ENCODE data around the gene PRR14L.
"Not testable (repeated sequence)": the region's sequence is repeated elsewhere in the genome, so short reads cannot be mapped to it uniquely, and the experiment has no call there.

The PRR14L gene

DNA sequence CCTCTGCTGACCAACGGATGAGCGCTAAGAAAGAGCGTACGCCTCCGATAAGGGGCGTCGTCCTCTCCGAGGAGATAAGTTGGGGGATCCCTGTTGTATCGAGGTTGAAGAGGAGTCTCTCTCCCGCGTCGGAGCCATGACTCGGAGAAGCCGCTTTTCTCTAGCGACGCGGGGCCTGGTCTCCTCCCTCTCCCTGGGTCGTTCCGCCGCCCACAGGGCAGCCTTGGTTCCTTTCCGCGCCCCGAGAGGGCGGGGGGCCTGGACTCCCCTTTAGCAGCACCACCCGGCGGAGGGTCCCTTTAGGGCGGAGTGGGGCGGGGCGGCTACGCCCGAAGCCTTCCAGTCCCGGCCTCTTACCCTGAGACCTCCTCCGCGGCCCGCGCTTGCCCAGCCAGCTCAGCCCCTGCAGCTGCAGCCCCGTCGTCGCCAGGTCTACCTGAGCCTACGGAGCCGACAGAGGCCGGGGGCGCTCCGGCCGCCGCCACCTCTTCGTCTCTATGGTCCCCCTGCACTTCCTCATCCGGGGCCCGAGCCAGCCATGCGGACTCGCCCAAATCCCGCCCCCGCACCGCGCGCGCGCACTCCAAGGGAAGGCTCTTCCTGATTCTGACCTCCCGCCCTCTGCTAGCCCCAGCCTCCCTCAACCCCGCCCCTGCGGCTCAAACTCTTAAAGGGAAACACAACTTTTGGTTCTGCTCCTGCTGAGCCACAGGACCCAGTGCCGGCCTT, at the start of gene PRR14L:
Gene PRR14L (minus strand): TSS at position 497 of the 729 bp plus-strand sequence. CDS start 11,272 bp downstream, outside the sequence.
- peak; percentile 97 for DNase-seq (ENCODE audit: low spot score)

DNA sequence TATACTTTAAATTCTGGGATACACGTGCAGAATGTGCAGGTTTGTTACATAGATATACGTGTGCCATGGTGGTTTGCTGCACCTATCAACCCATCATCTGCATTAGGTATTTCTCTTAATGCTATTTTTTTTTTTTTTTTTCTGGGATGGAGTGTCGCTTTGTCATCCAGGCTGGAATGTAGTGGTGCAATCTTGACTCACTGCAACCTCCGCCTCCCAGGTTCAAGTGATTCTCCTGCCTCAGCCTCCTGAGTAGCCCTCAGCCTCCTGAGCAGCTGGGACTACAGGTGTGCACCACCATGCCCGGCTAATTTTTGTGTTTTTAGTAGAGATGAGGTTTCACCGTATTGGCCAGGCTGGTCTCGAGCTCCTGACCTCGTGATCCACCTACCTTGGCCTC, 49.4 kb upstream of the PRR14L start:
- not testable (repeated sequence) for DNase-seq (ENCODE audit: low spot score)

DNA sequence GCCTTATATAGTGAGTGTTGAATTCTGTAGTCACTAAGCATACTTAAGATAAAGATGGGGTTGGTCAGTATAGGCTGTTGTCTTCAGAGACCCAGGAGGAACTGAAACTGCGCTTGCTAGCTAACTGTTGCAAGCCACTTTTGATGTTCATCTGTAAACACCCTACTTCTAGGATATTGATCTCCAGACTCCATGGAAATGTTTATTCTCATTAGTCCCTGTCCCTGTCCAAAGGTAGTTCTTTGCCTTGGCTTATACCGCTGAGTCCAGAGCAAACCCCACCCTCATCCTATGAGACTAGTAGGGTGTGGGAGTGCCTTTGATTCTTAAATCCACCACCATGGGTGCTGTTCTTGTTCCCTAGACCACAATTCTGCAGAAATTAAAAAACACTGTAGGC, 40.3 kb upstream of the PRR14L start:
- peak; percentile 29 for DNase-seq (ENCODE audit: low spot score)

DNA sequence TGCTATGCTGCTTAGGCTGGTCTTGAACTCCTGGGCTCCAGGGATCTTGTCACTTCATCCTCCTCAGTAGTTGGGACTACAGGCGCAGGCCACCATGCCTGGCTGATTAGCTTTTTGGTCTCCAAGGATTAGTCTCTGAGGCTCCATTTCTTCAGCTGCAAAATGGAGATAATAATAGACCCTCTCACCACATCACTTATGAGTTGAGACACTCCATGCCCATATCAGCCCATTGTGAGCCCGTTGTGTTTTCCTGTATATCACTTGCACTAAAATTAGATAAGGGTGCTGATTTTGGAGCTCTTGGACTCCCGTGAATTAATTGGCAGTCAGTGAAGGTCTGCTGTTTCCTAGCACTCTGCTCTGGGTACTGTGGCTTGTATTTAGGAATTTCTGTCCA, 39.9 kb upstream of the PRR14L start:
- DNase-seq (ENCODE audit: low spot score): no peak

DNA sequence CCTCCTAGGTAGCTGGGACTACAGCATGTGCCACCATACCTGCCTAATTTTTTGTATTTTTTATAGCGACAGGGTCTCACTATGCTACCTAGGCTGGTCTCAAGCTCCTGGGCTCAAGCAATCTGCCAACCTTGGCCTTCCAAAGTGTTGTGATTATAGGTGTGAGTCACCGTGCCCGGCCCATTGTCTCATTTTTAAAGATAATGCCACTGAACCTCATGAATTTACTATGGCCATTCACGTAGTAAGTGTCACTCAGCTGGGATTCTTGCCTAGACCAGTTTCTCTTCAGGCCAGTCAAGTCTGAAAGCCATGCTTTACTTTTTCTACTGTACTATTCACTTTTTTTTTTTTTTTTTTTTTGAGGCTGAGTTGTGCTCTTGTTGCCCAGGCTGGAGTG, 26.3 kb upstream of the PRR14L start:
- no peak for DNase-seq (ENCODE audit: low spot score)

DNA sequence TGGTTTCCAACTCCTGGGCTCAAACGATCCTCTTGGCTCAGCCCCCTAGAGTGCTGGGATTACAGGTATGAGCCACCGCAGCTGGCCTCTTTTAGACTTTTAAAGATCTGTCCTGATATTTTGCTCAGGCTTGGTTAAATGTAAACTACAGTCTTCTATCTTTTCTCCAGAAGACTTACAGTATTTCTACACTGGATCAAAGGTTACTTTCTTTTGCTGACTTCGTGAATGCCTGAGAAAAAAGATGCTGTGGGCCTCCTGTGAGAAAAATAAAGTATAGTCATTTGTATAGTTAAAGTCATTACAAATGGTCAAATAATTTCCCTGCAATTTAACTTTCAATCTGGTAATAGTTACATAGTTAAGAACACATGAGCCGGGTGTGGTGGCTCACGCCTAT, 23.5 kb upstream of the PRR14L start:
- DNase-seq (ENCODE audit: low spot score): no peak

DNA sequence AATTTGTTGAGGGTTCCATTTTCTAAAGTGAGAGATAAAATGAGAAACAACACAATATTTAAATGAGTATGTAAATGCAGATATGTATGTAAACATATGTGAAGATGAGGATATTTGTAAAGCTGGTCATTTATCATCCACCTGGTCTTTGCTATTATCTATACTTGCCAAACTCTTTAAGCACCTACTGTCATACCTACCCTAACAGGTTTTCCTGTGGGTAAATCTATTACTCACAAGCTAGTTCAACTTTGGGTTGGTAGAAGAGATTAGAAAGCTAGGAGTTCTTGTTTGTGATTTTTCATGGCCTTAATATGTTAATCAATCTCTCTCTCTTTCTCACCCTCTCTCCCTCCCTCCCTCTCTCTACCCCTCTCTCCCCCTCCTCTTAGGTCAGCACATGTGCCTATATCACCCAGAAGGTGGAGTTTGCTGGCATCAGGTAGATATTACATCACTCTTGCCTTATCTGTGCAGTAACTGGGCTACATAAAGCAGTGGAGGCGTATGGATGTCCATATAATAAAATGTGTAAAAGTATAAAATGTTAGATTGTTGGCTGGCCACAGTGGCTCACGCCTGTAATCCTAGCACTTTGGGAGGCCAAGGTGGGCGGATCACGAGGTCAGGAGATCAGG, 18.6 kb upstream of the PRR14L start:
- no peak for DNase-seq (ENCODE audit: low spot score)

DNA sequence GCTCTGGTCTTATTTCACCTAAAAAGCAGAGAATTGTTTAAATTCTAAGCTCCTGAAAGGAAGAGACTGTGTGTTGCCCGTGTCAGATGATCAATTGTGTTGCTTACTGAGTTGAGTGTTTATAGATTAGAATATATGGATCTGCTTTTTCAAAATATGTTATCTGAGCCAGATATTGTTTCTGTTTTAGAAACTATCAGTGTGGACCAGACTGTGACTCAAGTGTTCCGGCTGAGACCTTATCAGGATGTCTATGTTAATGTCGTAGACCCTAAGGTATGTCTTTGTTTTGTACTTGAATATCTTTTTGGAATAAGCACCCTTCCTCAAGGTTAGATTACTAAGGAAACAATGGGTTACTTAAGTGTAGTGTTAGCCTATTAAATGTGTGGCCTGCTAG, 14.9 kb upstream of the PRR14L start:
- no peak for DNase-seq (ENCODE audit: low spot score)

DNA sequence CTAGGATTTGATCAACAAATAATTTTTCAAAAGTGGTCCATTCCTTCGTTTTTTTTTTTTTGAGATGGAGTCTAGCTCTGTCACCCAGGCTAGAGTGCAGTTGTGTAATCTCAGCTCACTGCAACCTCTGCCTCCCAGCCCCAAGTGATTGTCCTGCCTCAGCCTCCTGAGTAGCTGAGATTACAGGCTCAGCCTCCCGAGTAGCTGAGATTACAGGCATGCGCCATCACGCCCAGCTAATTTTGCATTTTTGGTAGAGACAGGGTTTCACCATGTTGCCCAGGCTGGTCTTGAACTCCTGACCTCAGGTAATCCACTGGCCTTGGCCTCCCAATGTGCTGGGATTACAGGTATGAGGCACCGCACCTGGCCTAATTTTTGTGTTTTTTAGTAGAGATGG, 8.9 kb upstream of the PRR14L start:
- not testable (repeated sequence) for DNase-seq (ENCODE audit: low spot score)

DNA sequence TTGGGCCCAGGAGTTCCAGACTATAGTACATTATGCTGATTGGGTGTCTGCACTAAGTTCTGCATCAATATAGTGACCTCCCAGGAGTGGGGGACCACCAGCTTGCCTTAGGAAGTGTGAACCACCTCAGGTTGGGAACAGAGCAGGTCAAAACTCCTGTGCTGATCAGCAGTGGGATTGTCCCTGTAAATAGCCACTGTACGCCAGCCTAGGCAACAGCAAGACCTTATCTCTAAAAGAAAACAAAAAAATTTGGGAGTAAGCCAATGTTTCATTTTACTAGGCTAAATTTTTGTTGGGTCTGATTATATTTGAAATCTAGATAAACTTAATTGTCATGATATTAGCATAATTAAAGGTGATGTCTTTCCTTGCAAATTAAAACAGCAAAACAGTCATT, 7.3 kb upstream of the PRR14L start:
- no peak for DNase-seq (ENCODE audit: low spot score)

DNA sequence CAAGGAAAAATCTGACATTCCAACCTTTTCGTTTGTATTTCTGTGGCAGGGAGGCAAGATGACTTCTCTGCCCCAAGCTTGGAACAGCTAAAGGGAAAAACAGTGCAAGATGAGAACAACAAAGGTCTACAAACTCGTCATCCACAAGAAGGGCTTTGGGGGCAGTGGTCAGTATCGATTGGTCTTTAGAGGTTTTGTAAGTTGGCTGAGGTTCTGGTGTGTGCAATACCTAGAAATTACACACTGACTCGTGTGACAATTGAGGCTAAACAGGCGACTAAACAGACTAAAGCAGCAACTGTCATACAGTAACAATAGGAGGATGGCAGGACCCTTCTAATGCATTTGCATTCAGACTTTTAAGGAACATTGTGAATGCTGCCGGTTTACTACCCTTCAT, 4.9 kb upstream of the PRR14L start:
- no peak for DNase-seq (ENCODE audit: low spot score)

DNA sequence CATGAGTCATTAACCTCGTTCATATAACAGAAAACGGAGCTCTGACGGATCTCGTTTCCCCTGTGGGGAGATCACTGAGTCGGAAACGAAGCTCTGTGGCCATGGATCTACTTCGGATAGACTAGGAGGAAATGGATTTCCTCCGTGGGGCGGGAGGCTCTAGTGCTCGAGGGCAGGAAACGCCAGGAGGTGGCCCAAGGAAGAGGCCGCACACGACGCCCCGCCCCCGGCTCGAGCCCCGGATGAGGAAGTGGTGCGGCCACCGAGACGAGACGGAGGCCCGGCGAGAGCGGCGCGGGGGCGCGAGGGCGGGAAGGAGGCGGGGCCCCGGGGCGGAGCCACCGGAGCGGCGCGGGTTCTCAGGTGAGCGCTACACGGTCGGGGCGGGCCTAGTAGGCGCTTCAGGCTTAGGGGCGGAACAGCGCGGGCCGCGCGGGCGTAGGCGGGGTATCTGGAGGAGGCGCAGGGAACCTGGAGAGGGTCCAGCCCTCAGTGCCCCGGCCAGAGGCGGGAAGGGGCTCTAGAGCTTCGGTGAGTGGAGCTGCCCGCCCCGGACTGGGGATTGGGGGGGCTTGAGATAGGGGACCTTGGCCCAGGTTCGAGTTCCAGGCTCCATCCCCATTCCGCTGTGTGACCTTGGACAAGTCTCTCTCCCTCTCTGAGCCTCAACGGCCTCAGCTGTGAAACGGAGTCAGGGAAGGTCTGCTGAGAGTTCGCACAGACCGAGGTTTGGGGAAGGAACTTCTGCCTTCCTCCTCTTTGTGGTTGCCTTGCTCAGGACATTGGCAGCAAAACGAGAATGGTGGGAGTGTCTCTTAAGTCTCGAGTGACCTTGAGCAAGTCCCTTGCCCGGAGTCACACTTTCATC, 3.9 kb upstream of the PRR14L start, which contains the start of gene DEPDC5:
Gene DEPDC5 (plus strand): TSS at position 386 of the 868 bp plus-strand sequence. CDS start 903 bp downstream, outside the sequence.
- DNase-seq (ENCODE audit: low spot score): peak; percentile 94

DNA sequence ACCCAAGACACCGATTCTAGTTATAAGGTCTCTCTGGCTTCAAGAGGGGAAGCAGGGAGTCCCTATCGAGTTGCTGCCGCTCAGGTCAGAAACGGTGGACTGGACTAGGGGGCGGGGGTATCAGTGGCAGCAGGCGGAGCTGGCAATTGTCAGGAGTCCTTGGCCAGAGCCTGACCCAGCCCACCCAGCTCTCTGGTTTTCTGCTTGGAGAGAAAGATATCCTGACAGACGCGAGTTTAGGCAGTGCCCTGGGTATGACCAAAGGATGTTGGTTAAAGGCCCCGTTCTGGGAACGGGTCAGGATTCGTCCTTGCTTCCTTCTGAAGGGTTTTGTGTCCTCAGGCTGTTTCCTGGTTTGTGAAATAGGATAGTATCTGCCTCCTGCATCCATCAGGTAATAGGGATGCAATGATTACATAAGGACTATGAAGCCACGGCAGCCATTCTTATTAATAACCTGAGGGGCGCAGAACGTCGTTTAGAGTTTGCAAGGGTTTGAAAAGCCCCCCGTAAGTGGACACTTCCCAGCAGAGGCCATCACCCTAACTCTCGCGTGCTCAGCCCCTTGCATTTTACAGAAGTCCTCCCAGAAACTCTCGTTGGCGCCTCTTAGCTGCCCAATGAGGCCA, 3.2 kb upstream of the PRR14L start:
- no peak for DNase-seq (ENCODE audit: low spot score)

DNA sequence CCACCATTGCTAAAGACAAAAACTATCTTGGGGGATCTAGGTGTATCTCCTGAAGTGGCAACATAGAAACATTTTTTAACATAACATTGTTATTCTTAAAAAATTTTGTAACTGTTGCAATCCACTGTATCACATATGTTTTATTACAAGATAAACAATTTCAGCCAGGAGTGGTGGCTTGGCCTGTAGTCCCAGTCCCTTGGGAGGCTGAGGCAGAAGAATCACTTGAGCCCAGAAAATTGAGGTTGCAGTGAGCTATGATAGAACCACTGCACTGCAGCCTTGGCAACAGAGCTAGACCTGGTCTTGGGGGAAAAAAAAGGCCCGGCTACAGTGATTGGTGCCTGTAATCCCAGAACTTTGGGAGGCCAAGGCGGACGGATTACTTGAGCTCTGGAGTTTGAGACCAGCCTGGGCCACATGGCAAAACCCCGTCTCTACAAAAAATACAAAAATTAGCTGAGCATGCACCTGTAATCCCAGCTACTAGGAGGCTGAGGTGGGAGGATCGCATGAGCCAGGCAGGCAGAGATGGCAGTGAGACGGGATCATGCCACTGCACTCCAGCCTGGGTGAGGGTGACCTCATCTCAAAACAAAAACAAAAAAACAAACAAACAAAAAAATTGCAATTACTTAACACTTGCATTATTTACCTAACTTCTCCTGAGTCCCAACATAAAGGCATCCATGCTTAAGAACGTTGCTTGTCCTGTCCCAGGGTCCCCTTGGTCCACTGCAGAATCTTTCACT, 2.3 kb upstream of the PRR14L start:
- DNase-seq (ENCODE audit: low spot score): peak; percentile 6

DNA sequence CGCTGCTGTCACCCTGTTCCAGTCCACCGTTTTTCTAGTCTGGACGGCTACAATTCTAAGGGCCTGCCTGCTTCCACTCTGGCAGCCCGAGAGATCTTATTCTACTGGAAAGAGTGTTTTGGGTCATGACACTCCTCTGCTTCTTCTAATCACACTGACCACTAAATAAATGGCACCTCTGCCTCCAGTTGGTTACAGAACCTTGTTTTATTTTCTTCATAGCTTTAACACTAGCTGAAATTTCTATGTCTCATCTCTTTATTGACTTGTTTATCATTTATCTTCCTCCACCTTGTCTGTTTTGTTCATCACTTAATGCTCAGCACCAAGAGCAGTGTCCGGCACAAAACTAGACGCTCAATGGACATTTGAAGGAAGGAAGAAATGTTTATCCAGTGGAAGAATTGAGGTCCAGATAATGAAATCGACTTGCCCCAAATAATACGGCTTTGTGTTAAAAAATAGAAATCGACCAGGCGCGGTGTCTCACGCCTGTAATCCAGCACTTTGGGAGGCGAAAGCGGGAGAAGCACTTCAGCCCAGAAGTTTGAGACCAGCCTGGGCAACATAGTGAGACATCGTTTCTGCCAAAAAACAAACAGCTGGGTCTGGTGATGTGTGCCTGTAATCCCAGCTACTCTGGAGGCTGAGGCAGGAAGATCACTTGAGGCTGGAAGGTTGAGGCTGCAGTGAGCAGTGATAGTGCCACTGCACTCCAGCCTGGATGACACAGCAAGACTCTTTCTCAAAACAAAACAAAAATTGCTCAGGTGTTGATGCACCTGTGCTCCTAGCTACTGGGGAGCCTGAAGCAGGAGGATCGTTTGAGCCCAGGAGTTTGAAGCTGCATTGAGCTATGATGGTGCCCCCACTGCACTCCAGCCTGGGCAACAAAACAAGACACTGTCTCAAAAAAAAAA, 693 bp upstream of the PRR14L start:
- no peak for DNase-seq (ENCODE audit: low spot score)

DNA sequence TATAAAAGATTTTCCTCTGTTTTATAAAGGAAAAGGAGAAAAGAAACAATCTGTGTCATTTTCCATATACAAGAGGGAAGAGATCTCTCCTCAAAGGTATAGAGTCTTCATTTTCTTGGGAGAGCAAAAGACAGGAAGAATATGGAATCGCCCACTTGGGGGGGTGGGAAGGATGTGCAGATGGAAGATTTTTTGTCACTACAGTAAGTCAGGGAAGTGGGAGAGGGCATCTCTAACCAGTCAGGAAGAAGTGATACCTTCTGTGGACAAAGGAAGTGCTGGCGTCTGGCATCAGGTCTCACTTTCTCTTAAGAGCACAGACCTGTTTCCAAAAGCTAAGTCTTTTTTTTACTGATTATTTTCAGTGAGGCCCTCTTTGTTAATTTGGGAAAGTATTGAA, 1.4 kb downstream of the PRR14L start:
- DNase-seq (ENCODE audit: low spot score): no peak

DNA sequence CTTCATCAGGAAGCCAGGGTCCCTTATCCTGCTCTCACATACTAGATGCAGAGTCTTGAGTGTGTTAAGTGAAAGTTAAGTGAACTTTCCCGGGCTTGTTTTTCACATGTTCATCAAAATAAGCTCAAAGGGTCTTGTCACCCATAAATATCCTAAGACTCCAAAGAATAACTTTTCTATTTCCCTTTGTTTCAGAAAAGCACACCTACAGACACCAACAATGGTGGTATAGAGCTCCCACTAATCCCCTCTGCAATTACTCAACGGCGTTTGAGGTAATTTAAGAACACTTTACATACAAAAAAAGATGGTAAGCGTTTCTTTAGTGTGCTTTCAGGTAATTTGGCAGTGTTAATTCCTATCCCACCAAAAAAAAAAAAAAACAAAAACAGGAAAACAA, 2.5 kb downstream of the PRR14L start:
- no peak for DNase-seq (ENCODE audit: low spot score)

DNA sequence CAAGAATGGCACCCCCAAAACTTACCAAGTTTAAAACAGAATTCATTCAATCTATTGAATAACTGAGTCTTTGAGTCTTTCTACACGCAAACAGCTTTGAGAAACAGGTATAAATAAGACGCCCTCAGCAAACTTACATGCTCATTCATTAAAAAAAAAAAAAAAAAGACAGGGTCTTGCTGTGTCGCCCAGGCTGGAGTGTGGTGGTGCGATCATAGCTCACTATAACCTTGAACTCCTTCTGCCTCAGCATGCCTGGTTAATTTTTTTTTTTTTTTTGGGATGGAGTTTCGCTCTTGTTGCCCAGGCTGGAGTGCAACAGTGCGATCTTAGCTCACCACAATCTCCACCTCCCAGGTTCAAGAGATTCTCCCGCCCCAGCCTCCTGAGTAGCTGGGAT, 6.1 kb downstream of the PRR14L start:
- DNase-seq (ENCODE audit: low spot score): no peak

DNA sequence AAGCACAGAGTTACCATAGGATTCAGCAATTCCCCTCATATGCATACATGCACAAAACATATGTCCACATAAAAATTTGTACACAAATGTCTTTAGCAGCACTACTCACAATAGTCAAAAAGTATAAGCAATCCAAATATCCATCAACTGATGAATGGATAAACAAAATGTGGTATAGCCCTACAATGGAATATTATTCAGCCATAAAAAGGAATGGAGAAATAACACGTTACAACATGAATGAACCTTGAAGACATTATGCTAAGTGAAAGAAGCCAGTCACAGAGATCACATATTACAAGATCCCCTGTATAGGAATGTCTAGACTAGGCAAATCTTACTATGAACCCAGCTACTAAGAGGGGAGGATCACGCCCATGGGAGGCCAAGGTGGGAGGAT, 7.2 kb downstream of the PRR14L start:
- DNase-seq (ENCODE audit: low spot score): no peak

DNA sequence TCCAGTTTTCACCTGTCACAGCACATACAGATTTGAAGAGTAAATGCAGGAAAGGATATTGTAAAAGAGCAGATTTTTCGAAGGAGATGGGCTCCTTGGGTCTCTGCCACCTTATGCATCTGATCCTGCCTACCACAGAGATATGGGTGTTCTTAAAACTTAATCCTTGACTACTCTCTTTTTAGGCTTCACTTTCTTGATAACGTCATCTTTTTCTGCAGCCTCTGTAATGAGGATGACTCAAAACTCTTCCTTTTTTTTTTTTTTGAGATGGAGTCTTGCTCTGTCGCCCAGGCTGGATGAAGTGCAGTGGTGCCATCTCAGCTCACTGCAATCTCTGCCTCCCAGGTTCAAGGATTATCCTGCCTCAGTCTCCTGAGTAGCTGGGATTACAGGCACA, 7.8 kb downstream of the PRR14L start:
- DNase-seq (ENCODE audit: low spot score): no peak
